ENCODE data around the gene TLN1.

- TF ChIP-seq CTCF (IDR thresholded peaks at IDR 0.05) (no peak), POLR2A (IDR thresholded peaks at IDR 0.05; ENCODE audit: low read depth) (no peak), POLR2AphosphoS5 (IDR thresholded peaks at IDR 0.05) (no peak)
Measured at GRCh38 chr9:35667939-35668338, 64.1 kb downstream of the TLN1 start.

Data from esophagus muscularis mucosa (tissue), 3 donors.